Neural cell (in vitro differentiated cells): ENCODE measurements around the gene ZNF182. TPM values are rescaled to one million over a fixed set of nuclear protein-coding genes. Genes with fewer than 3 reads are reported as not detected.

Experiments
- H2AFZ ChIP-seq: fragments of 200-600, 300-800 bp; sonication (generic), shearing (Covaris generic); 2 replicates; pipeline ENCODE4 v1.6.0; 2014; ENCODE audit warnings: low read depth, mild to moderate bottlenecking, antibody characterized with exemption, low read length, moderate library complexity
- H3F3A ChIP-seq: fragments of 200-600 bp; shearing (Covaris generic); 2 replicates; pipeline ENCODE4 v1.6.1; 2016; ENCODE audit warnings: mild to moderate bottlenecking, moderate library complexity, mixed read lengths, antibody characterized with exemption, low read length; ENCODE audit not compliant: insufficient read depth, poor library complexity, severe bottlenecking
- H3K27ac ChIP-seq: fragments of 200-600, 300-800 bp; sonication (generic), shearing (Covaris generic); 2 replicates; pipeline ENCODE4 v1.5.1; 2014; ENCODE audit warnings: mild to moderate bottlenecking, low read length, moderate library complexity
- H3K27me3 ChIP-seq: fragments of 300-800, 200-600 bp; sonication (generic), shearing (Covaris generic); 2 replicates; pipeline ENCODE4 v1.6.0; 2014; ENCODE audit warnings: mild to moderate bottlenecking, low read depth, low read length, moderate library complexity; ENCODE audit not compliant: insufficient read depth
- H3K36me3 ChIP-seq: fragments of 300-800, 200-600 bp; sonication (generic), shearing (Covaris generic); 2 replicates; pipeline ENCODE4 v1.5.1; 2014; ENCODE audit warnings: mild to moderate bottlenecking, antibody characterized with exemption, low read length, moderate library complexity; ENCODE audit not compliant: insufficient read depth
- H3K4me2 ChIP-seq: fragments of 300-800, 200-600 bp; sonication (generic), shearing (Covaris generic); 2 replicates; pipeline ENCODE4 v1.6.0; 2014; ENCODE audit warnings: mild to moderate bottlenecking, low read length
- H3K4me3 ChIP-seq: fragments of 300-800, 200-600 bp; sonication (generic), shearing (Covaris generic); 2 replicates; pipeline ENCODE4 v1.5.1; 2014; ENCODE audit warnings: mild to moderate bottlenecking, low read length, moderate library complexity
- H3K79me2 ChIP-seq: fragments of 200-600 bp; shearing (Covaris generic); replicated peaks from 2 replicates; pipeline ENCODE4 v1.6.0; 2014; ENCODE audit warnings: mild to moderate bottlenecking, low read length, moderate library complexity; ENCODE audit not compliant: insufficient read depth
- H3K9ac ChIP-seq: fragments of 300-800, 200-600 bp; sonication (generic), shearing (Covaris generic); 2 replicates; pipeline ENCODE4 v1.6.1; 2016; ENCODE audit warnings: mild to moderate bottlenecking, low read length, mixed read lengths
- H3K9me2 ChIP-seq: fragments of 200-600 bp; shearing (Covaris generic); 2 replicates; pipeline ENCODE4 v1.6.1; 2016; ENCODE audit warnings: mild to moderate bottlenecking, low read length, mixed read lengths; ENCODE audit not compliant: insufficient read depth
- H3K9me3 ChIP-seq: fragments of 200-600, 300-800 bp; sonication (generic), shearing (Covaris generic); 2 replicates; pipeline ENCODE4 v1.6.1; 2016; ENCODE audit warnings: mild to moderate bottlenecking, mixed run types, low read length, moderate library complexity, mixed read lengths
- H4K20me1 ChIP-seq: fragments of 200-600 bp; shearing (Covaris generic); 2 replicates; pipeline ENCODE4 v1.6.1; 2016; ENCODE audit warnings: mild to moderate bottlenecking, mixed run types; ENCODE audit not compliant: insufficient read depth
- EP300 ChIP-seq: fragments of 450-650 bp; conservative IDR thresholded peaks from 2 replicates; pipeline ENCODE4 v1.6.1; 2014; ENCODE audit warnings: antibody characterized with exemption, mild to moderate bottlenecking, moderate library complexity; ENCODE audit not compliant: poor library complexity, severe bottlenecking
- EZH2 ChIP-seq: fragments of 200-600, 300-800 bp; shearing (Covaris generic), sonication (generic); IDR thresholded peaks from 2 replicates; pipeline ENCODE4 v1.6.1; 2014; ENCODE audit warnings: antibody characterized with exemption, low read length, borderline replicate concordance, mild to moderate bottlenecking; ENCODE audit not compliant: insufficient read depth, poor library complexity, severe bottlenecking
- MXI1 ChIP-seq: fragments of 450-650 bp; conservative IDR thresholded peaks from 2 replicates; pipeline ENCODE4 v1.6.1; 2014; ENCODE audit warnings: antibody characterized with exemption, mild to moderate bottlenecking; ENCODE audit not compliant: poor library complexity, severe bottlenecking
- POLR2AphosphoS5 ChIP-seq: IDR thresholded peaks from 2 replicates; pipeline ENCODE4 v1.6.1; 2012
- RAD21 ChIP-seq: fragments of 450-650 bp; conservative IDR thresholded peaks from 2 replicates; pipeline ENCODE4 v1.6.1; 2014; ENCODE audit warnings: antibody characterized with exemption, mild to moderate bottlenecking, moderate library complexity
- SMC3 ChIP-seq: fragments of 450-650 bp; conservative IDR thresholded peaks from 2 replicates; pipeline ENCODE4 v1.6.1; 2014; ENCODE audit warnings: antibody characterized with exemption, mild to moderate bottlenecking, moderate library complexity; ENCODE audit not compliant: poor library complexity
- TAF1 ChIP-seq: IDR thresholded peaks from 2 replicates; pipeline ENCODE4 v1.6.1; 2012; ENCODE audit warnings: low read depth
- polyA plus RNA-seq: library from polyadenylated mRNA; depleted of rRNA; stranded (reverse); fragments of >200 nt; gene quantifications from 2 replicates; pipeline ENCODE4 v1.2.3, GENCODE V29; 2014
- TF ChIP-seq, protein P1 (sequence below): IDR thresholded peaks from 2 replicates; pipeline ENCODE4 v1.6.1; 2012; ENCODE audit warnings: borderline replicate concordance
- TF ChIP-seq, protein P2 (sequence below): fragments of 450-650 bp; IDR thresholded peaks from 2 replicates; pipeline ENCODE4 v1.5.1; 2014; ENCODE audit warnings: antibody characterized with exemption, mild to moderate bottlenecking, moderate library complexity; ENCODE audit not compliant: poor library complexity, severe bottlenecking

Gene ZNF182
- polyA plus RNA-seq, 1 donor from 2014 or later: 12.2 TPM

DNA sequence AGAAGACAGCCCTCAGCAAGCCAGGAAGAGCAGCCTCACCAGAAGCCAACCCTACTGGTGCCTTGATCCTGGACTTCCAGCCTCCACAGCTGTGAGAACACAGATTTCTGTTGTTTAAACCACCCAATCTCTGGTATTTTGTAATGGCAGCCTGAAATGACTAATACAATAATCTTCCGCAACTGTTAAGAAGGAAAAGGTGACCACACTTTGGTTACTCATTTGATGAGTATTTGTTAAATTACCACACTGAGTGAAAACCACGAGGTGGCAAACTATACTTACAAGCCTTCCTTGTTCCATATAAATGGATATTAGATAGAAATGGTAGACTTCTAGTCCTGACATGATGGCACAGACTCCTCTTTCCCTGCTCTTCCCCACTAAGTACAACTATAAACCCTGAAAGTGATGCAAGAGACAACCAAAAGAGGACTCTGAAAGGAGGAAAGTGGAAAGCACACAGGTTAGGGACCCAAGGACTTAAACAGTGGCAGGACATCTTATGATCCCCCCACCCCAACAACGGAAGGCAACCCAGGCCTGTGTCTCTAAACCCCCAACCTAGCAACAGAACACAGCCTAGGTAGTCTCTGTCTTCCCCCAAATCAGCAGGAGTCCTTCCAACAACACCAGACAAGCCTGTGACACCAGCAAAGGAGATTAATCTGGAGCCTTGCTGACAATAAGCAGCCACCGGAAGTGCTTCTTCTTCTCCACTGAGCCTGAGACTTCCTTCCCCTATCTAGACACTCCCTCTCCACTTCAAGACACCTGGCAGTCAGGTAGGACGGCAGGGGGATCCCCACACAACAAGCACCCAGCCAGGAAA, 12.3 kb downstream of the ZNF182 start:
- H3F3A ChIP-seq: no peaks in the 10 kb centered on the region
- H3K9me3 ChIP-seq: no peaks in the 10 kb centered on the region
- H3K4me2 ChIP-seq: no peak overlapping the region
- no peak overlapping the region for H2AFZ ChIP-seq
- no peak overlapping the region for H3K9ac ChIP-seq
- H4K20me1 ChIP-seq: no peaks in the 10 kb centered on the region
- no peak for TF ChIP-seq RAD21
- H3K36me3 ChIP-seq: no peaks in the 10 kb centered on the region
- no peaks in the 10 kb centered on the region for H3K9me2 ChIP-seq
- H3K79me2 ChIP-seq: no peaks in the 10 kb centered on the region
- H3K27me3 ChIP-seq: no peaks in the 10 kb centered on the region
- no peak overlapping the region for H3K27ac ChIP-seq
- no peak overlapping the region for H3K4me3 ChIP-seq

DNA sequence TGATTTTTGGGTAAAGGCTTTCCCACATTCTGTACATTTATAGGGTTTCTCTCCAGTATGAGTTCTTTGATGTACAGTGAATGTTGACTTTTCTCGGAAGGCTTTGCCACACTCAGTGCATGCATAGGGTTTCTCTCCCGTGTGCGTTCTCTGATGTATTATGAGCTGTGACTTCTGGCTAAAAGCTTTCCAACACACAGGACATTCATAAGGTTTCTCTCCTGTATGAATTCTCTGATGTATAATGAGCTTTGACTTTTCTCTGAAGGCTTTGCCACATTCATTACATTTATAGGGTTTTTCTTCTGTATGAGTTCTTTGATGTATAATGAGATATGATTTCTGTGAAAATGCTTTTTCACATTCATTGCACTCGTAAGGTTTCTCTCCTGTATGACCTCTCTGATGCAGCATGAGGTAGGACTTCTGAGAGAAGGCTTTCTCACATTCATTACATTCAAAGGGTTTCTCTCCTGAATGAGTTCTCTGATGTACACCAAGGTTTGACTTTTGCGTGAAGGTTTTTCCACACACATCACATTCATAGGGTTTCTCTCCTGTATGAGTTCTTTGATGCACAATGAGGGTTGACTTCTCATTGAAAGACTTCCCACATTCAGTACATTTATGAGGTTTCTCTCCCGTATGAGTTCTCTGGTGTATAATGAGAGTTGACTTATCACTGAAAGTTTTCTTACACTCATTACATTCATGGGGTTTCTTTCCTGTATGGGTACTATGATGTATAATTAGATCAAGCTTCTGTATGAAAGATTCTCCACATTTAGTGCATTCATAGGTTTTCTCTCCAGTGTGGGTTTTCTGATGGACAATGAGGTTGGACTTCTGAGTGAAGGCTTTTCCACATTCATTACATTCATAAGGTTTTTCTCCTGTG, 27.3 kb downstream of the ZNF182 start:
- H3K79me2 ChIP-seq: no peaks in the 10 kb centered on the region
- H3K27ac ChIP-seq: no peak overlapping the region
- H3K4me2 ChIP-seq: no peak overlapping the region
- H4K20me1 ChIP-seq: no peaks in the 10 kb centered on the region
- H3K9me3 ChIP-seq: peaks cover 5% of the 10 kb centered on the region
- no peaks in the 10 kb centered on the region for H3K27me3 ChIP-seq
- no peaks in the 10 kb centered on the region for H3K36me3 ChIP-seq
- H3K4me3 ChIP-seq: no peak overlapping the region
- no peak overlapping the region for H3K9ac ChIP-seq
- H3F3A ChIP-seq: no peaks in the 10 kb centered on the region
- no peaks in the 10 kb centered on the region for H3K9me2 ChIP-seq
- TF ChIP-seq EZH2 (no peak), TAF1 (no peak), EP300 (no peak), RAD21 (no peak), MXI1 (no peak), SMC3 (no peak), POLR2AphosphoS5 (no peak)
- TF ChIP-seq, protein P1, sequence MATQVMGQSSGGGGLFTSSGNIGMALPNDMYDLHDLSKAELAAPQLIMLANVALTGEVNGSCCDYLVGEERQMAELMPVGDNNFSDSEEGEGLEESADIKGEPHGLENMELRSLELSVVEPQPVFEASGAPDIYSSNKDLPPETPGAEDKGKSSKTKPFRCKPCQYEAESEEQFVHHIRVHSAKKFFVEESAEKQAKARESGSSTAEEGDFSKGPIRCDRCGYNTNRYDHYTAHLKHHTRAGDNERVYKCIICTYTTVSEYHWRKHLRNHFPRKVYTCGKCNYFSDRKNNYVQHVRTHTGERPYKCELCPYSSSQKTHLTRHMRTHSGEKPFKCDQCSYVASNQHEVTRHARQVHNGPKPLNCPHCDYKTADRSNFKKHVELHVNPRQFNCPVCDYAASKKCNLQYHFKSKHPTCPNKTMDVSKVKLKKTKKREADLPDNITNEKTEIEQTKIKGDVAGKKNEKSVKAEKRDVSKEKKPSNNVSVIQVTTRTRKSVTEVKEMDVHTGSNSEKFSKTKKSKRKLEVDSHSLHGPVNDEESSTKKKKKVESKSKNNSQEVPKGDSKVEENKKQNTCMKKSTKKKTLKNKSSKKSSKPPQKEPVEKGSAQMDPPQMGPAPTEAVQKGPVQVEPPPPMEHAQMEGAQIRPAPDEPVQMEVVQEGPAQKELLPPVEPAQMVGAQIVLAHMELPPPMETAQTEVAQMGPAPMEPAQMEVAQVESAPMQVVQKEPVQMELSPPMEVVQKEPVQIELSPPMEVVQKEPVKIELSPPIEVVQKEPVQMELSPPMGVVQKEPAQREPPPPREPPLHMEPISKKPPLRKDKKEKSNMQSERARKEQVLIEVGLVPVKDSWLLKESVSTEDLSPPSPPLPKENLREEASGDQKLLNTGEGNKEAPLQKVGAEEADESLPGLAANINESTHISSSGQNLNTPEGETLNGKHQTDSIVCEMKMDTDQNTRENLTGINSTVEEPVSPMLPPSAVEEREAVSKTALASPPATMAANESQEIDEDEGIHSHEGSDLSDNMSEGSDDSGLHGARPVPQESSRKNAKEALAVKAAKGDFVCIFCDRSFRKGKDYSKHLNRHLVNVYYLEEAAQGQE: no peak
- TF ChIP-seq, protein P2, sequence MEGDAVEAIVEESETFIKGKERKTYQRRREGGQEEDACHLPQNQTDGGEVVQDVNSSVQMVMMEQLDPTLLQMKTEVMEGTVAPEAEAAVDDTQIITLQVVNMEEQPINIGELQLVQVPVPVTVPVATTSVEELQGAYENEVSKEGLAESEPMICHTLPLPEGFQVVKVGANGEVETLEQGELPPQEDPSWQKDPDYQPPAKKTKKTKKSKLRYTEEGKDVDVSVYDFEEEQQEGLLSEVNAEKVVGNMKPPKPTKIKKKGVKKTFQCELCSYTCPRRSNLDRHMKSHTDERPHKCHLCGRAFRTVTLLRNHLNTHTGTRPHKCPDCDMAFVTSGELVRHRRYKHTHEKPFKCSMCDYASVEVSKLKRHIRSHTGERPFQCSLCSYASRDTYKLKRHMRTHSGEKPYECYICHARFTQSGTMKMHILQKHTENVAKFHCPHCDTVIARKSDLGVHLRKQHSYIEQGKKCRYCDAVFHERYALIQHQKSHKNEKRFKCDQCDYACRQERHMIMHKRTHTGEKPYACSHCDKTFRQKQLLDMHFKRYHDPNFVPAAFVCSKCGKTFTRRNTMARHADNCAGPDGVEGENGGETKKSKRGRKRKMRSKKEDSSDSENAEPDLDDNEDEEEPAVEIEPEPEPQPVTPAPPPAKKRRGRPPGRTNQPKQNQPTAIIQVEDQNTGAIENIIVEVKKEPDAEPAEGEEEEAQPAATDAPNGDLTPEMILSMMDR: no peak
- H2AFZ ChIP-seq: no peak overlapping the region
